CD4-positive, alpha-beta T cell treated with Interleukin-15 for 1 hour (primary cell): ENCODE data around the gene SLC38A11.

Experiments
- DNase-seq: peaks from one replicate; pipeline ENCODE4 v3.0.0-alpha.2; 2020

Gene SLC38A11

DNA sequence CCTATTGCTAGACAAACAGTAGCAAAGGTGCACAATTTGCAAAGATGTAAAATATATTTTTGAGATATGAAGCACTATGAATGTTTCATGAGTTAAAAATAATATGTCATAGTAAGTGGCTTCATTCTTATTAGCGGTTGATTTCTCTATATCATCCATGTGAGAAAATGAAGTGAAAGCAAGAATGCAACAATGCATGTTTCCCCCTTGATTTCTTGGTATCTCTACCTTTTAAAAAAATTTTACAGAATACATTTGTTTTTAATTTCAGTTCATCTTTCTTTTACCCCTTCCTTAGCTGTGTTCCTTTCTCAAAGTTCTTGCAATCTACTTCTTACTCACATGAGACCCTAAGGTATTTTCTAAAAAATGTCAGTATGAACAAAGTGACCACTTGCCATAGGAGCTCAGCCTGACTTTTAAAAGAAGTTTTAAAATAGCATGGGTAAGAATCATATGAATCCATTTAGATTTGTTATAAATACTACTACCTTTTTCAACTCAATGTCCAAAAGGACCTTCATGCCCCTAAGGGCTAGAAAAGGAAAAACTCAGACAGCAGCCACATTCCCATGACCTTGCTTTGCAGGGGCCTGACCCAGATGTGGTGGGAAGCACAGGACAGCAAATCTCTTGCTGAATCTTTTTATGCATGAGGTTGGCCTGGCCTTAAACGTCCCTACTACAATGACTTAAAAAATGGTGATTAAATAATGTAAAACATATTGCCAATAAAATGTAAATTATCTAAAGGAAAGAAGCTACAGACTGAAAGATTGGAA lies 14.8 kb upstream of the SLC38A11 start:
- DNase-seq = no peak

DNA sequence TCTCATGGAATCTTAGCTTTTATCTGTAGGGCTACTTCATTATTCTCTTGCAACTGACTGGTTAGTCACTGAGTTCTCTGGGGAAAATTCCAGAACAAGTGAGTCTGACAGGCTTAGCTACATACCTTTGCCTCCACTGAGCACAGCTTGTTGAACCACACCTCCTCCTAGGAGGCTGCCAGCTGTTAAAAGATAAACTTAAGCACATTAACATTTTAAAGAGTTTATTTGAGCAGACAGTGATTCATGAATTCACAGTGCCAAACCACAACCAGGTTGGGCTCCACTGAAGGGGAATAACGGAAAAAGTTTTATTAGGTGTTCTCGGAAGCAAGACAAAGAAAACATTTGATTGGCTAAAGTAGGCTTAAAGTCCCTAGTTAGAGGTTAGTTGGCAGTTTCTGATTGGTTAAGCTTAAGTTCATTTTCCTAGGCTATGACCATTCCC lies 12.5 kb upstream of the SLC38A11 start:
- no peak for DNase-seq

DNA sequence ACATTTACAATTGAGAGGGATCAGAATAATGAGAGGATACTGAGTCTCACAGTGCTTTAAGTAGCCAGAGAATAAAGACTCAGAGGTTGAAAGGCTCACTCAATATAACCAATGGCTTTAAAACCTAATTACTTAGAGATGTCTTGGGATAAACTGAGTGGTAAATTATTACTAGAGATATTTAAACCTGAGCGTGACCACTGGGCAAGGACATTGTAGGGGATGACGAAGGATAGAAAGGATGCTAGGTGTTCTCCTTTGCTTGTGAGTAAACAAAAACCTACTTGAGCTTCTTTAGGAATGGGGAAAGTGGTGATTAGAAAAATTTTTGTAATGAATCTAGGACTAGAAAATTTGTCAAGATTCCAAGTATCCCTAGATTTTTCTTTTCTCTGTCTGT lies 12.0 kb upstream of the SLC38A11 start:
- DNase-seq = no peak

DNA sequence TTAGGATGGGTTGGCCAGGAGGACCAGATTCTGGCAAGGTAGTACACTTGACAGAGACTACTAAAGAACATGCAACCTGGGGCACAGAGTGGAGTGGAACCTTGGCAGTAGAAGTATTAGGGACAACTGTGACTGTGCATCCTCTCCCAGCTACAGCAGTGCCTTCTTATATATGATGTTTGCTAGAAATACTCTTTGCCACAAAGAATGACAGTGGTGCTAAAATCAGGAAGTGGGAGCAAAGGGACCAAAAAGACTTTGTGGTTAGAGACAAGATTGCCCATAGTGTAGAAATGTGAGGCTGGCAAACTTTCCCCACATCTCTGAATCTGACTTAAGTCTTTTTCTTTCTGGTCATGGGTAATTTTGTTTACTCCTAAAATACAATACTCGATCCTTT lies 9.4 kb upstream of the SLC38A11 start:
- DNase-seq = no peak

DNA sequence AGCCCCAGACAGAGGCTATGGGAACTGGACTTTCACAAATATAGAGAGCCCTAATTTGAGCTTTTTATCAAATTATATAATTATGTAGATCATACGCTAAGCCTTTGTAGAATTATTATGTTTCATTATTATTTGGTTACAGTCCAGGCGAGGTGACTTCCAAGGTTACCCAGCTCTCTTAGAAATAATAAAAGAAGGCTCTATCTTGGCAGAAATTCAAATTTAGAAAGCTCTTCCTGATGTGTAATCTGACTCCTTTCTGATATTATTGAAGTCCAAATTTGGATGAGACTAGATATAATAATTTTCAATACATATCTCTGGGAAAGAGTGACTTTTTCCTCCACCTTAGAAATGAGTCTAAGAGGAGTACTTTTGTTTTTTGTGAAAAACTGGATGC lies 4.8 kb upstream of the SLC38A11 start:
- DNase-seq = no peak

DNA sequence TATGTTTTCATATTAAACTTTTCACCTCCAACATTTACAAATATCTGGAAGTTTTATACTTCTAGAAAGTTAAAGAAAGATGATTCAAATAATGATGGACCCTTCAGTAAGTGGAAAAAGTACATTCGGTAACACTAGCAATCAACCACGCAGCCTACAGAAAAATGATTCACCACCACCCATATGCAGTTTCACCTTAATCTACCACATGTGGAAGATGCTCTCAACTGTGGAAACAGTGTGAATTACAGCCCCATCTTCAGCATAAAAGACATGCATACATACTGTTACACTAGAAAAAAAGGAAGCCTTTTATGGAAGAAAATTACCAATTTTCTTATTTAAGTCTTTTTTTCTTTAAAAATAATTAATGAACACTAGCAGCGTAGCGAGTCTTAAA lies 1.1 kb downstream of the SLC38A11 start:
- no peak for DNase-seq

DNA sequence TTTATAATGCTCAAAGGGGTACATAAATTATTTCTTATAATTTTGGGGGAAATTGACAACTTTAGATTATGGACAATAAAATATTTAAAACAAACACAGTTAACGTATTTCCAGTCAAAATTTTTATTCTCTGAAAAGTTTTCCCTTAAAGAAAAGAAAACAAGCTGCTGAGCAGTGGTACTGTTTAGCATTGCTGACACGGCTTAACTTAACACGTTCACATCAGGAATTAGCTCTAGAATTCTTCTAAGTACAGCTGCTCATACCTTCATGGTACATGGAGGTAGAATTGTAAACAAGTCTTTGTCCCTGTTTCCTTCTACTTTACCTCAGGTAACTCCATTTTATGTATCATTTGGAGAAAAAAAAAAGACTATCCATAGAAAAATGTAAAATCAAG lies 2.0 kb downstream of the SLC38A11 start:
- DNase-seq = no peak

DNA sequence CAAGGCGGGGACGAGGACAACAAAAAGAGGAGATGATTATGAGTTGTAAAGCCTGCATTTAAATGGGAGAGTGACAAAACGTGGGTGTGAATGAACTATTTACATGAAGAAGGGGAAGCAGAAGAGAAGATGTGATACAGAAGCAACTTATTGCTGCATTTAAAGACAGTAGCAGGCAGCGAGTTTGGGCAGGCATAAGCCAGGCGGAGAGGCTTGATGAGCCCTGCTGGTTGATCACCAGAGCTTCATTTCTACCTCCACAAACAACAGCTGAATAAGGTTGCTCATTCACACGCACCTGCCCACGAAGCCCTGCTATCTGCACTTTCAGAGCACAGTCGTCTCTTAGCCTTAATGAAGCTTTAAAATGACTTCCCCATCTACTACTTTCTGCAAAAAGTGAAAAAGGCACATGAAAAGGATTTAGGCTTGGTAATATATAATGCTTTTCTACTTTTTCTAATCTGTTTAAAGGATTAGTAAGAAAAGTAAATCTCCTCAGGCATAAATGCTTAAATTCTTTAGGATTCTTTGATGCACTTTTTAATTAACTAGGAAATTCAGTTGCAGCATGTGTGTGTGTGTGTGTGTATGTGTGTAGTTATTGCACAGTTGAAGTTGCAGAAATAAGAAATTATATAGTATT lies 3.1 kb downstream of the SLC38A11 start:
- no peak for DNase-seq

DNA sequence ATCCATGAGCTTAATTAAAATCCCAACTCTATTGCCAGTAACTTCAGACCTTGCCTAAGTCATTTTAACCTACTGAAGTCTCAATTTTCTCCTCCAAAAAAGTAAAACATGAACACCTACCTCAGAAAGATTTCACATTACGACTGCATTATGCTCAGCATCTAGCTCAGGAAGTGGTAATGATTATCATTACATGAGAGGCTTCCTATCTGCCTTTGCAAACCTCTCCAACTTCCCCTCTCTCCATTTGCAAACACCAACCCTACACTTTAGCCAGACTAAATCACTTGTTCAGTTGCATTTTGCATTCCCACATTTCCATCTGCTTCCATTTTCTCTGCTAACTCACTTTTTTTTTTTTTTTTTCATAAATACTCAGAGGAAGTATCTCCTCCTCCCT lies 6.8 kb downstream of the SLC38A11 start:
- no peak for DNase-seq

DNA sequence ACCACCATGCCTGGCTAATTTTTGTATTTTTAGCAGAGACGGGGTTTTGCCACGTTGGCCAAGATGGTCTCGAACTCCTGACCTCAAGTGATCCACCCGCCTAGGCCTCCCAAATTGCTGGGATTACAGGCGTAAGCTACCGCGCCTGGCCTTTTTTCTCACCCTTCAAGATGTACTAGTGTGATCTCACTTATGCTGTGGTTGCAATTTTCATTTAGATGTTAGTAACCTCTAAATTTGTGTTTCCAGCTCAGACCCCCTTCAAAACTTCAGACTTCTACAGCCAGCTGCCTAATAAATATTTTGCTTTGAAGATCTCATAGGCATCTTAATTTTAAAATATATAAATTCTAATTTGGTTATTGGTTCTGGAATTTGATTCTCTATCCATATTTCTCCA lies 8.0 kb downstream of the SLC38A11 start:
- no peak for DNase-seq

DNA sequence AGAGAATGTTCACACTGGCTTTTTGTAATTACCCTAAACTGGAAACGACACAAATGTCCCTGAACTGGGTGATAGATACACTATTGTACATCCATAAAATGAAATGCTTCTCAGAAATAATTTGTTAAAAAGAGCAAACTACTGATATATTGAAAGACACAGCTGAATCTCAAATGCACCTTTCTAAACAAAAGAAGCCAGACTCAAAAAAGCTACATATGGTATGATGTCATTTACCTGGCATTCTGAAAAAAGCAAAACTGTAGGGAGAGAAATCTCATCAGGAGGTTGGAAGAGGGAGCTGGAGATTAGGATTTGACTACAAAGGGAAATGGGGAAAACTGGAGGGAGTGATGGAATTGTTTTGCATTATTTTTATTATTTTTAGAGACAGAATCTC lies 12.0 kb downstream of the SLC38A11 start:
- DNase-seq = no peak

DNA sequence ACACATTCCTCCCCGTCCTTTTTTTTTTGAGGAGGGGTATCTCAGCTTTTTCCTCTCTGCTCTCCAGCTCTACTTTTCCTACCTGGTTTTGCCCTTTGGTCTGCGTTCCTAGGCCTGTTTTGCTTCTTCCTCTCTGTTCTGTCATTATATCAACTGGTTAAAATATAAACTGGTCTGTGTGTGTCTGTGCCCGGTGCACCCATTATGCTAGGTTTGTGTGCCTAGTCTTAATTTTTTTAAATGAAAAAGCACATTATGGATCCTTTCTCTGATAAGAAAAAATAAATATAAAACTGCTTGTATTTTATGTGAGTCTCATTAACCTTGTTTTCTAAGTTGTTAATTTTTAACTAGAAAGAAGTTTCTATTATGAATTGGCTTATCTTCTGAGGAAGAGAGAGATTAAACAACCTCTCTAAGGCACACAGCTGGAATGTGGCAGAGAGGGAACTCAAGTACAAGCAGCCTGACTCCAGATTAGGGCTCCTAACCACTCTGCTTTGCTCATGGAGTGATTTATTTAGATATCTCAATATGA lies 17.4 kb downstream of the SLC38A11 start:
- no peak for DNase-seq

DNA sequence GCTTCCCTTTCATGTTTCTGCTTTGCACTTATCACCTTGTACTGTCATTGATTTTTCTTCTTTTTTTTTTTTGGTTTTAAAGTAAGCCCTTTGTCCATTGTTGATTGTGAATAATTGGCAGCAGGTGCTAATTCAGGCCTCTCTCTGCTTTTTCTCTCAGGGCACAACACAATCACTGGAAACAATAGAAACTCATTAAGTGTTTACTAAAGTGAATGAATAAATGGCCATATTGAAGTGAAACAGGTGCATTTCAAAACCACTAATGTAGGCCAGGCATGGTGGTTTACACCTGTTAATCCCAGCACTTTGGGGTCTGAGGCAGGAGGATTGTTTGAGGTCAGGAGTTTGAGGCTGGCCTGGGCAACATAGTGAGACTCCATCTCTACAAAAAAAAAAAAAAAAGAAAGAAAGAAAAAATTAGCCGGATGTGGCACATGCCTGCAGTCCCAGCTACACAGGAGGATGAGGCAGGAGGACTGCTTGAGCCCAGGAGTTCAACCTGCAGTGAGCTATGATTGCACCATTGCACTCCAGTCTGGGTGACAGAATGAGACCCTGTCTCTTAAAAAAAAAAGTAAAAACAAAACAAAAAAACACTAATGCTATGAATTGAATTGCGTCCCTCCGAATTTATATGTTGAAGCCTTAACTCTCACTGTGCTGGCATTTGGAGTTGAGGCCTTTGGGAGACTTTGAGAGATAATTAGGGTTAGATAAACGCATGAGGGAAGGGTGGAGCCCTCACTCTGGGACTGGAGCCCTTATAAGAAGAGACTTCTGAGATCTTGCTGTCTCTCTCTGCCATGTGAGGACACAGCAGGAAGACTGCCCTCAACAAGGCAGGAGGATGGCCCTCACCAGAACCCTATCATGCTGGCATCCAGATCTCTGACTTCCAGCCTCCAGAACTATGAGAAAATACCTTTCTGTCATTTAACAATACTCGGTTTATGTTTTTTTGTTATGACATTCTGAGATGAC lies 19.9 kb downstream of the SLC38A11 start:
- no peak for DNase-seq

DNA sequence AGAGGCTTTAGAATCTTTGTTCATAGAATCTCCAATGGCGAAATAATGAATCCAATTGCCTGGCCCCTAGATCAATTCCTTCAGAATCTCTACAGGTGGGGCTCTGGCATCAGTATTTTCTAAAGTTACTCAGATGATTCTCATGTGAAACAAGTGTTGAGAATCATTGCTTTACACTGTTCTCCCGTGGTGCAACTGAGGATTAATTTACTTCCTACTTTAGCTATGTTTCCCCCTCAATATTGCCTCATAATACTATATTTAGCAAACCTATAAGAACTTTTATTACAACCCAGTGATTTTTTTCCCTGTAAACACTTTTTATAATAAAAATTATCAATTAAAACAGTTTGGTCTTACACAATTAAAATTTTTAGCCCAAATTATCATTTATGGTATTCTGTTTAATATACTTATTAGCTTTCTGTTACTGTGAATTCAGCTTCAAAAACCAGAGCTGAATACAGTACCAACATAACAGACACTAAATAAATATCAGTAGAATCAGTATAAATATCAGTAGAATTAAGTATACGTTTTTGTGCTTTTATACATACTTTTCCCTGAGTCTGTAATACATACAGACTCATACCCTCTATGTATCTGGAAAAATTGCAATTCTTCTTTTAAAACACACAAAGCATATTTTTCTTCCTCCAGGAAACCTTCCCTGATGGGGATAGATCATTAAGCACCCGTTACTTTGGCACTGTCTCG lies 20.8 kb downstream of the SLC38A11 start:
- DNase-seq = no peak

DNA sequence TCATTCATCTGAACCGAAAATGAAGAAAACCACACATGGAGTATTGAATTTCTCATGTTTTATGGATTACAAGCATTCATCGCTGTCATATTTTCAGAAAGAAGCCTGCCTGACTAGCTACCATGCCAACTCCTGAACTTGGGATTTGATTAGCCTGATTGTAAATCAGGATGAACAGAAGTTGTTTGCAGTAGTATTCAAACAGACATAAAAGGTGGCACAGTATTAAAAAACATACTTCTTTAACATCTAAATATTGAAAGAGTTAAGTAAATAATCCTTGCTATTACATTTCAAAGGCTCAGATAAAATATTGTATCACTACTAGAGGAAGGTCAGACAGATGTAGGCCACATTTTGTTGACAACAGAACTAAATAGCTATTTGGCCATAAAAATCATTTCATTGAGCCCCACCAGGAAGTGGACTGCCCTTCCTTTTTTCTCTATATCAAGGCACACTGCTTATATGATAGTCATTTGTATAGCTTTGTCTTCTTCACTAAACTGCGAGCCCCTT lies 21.6 kb downstream of the SLC38A11 start:
- DNase-seq = no peak

DNA sequence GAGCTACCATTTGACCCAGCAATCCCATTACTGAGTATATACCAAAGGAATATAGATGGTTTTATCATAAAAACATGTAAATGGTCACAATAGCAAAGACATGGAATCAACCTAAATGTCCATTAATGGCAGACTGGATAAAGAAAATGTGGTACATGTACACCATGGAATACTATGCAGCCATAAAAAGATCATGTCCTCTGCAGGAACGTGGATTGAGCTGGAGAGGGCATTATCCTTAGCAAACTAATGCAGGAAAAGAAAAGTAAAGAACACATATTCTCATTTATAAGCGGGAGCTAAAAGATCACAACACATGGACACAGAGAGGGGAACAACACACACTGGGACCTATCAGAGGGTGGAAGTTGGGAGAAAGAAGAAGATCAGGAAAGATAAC lies 22.9 kb downstream of the SLC38A11 start:
- no peak for DNase-seq

DNA sequence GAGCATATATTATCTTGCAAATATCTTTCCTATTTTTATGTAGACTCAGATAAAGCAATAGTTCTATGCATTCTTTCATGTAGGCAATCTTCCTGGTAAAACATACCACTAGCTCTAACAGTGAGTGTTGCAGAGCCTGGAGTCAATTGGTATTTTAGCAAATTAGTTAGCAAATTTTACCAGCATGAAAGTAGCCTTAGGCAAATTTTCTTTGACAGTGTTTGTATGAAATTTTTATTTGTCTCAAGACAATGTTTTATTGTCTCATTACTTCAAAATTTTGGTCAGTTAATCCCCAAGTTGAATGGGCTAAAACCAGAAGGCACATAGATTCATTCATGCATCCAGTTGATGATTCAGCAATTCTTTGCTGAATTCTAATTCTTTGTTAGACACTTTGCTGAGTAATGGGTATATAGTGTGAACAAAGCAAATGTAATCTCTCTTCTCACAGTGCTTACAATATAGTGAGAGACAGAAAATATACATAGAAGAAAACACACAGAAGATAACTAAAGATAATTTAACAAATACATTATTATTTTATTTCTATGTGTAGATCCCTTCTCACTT lies 27.1 kb downstream of the SLC38A11 start:
- no peak for DNase-seq

DNA sequence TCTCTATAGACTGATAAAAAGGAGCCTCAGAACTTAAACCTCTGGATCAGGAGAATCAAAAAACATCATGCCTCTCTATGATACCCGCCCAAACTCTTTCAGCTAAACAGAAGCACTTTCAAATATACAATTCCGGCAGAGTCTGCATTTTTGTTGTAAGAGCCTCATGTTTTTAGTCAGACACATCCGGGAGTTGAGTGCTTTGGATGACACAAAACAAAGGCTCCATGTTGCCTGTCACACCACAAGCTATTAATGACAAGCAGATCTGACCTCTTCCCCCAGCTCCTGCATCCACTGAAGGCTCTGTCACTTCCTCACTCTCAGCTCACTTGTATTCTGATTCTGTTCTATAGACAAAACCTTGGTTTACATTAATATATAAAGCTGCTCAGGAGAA lies 33.2 kb downstream of the SLC38A11 start:
- no peak for DNase-seq

DNA sequence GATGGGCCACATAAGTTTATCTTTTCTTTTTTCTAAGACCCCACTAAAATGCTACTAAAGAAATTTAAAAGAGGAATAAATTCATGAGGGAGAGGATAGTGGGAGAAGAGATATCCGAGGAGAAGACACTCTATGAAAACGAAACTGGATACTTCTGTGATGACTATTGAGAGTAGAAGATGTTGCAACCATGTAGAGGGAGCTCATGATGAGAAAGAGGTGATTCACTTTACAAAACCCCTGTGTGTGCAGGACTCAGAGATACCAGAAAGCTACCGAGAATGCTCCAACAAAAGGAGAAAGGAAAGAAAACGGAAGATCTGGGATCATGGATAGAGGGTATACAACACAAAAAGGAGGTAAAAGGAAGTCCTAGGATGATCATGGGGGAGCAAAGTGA lies 34.9 kb downstream of the SLC38A11 start:
- DNase-seq = no peak

DNA sequence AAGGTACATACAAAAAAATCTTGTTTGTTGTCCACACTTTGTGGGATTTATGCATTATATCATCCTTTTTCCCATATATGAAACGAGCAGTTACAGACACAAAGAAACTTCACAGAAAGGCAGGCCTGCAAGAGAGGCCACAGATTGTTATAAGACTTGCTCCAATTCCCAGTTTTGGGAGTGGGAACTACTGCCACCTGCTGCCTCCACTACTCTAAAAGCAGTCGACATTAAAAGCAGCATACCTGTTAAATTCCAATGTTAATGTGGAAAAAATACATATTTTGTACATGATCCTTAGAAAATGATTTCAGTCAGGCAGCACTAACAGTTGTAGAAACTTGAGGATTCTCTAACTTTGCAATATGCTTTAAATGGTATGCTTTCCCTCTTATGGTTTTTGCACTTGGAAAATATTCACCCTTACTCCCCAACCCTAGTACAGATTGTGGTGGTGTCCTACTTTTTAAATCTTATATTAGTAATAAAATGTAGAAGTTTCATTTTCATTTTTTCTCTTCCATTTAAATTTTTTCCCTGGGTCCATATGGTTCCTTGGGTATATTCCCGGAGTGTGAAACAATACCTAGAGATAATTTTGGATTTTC lies 37.9 kb downstream of the SLC38A11 start:
- no peak for DNase-seq

DNA sequence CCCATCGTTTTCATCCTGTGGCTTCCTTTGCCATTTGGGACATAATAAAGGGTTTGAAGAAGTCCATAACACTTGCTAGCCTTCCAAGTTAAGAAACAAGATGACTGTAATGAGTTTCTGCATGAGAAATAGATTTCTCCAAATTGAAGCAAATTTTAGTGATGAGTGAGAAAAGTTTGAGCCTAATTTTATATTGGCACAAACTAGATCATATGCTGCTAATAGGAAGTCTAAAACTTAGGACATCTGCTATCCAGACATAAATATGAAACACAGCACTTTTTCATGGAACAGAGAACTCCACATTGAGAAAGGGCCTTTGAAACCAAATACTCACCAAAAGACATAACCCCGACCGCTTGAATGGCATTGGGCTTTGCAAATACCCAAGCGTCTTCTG lies 39.8 kb downstream of the SLC38A11 start:
- DNase-seq = no peak
